SKM-1 treated with dmso at 0.1 percent for 144 hours (cell line): Measurements from ENCODE around the gene CCDC102B.
"Not testable (repeated sequence)": the region's sequence is repeated elsewhere in the genome, so short reads cannot be mapped to it uniquely, and the experiment has no call there.

Experiments
- DNase-seq: peaks from one replicate; lab custom pipeline; 2025; ENCODE audit not compliant: unreplicated experiment; lab: John Stamatoyannopoulos, UW

The CCDC102B gene

DNA sequence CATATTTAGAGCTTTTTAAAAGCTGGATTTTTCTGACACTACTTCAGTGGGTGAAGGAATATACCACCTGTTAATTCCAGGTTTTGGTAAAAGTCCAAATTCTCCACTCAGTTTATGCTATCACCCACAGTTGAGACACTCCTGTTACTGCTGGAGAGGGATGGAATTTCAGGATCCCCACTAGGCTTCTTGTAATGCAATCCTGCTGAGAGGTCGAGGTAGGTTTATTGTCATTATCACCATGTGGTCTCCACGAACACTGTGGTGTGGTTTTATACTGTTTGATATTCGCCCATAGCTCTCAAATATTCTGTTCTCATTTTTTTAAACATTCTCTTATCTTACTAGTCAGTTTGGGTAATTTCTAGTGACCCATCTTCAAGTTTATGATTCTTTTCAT lies 167.9 kb downstream of the CCDC102B start:
- DNase-seq = no peak

DNA sequence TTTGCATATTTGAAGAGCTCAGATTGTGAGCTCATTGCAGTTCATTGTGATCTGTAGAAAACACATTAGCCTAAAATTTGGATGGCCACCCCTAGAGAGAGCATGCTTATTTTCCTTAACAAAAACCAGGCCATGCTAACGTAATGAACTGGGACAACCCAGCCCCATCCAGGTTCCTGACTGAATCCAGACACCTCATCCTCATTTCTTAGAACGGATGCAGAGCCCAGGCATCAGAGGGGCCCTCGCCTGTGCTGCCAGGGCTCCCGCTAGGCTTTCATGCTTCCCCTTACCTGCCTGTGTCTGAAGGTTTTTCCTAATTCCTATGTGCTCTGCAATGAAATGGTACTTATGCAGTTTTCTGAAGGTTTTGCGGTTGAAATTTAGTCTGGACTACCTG lies 171.1 kb downstream of the CCDC102B start:
- DNase-seq = no peak

DNA sequence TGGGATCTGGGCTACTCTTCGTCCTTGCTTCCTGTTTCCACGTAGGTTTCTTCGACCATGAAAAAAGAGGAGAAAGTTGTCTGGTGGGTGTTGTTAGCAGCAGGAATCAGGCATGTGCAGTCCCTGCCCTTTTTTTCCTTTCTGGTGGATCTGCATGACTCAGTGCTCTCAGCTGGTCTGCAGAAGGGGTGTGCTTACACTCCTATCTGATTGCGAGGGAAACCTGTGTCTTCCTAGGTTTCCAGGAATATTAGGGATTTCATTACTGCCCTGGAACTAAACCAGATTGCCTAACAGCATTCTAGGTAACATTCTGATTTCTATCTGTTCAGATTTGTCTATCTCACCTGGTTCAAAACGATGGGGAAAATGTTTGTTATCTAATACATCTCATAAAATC lies 174.3 kb downstream of the CCDC102B start:
- DNase-seq = no peak

DNA sequence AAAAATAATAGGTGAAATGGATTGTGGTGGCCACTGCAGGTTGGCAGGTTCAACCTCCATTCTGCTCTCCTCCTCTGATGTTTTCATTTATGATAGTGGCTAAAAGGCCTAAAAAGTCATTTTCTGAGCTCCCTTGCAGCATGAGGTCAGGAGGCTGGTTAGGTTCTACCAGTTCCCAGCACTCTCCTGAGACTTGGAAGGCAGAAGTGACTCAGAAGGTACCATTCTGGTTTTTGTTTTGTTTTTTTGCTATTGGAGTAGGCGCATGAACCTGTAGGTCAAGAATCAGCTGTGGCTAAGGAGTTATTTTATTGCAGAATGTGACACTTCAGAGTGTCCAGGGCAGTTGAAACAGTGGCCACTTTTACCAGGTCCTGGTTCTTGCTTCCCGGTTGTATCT lies 181.9 kb downstream of the CCDC102B start:
- DNase-seq = no peak

DNA sequence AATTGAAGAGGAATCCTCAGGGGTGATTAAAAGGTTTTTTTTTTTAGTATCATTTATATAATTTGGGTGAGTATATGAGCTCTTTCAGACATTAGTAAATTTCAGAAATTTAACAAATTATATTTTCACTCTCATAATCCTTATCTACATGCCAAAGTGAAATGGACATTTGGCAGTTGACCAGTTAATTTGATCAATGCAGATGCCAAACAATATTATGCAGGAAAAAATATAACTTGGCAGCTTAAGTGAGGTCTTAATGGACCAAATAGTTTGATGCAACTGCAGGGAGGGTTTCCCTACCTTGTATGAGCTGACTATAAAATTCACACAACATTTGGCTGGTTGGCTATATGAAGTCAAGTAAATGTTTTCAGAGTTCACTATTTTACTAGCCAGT lies 185.2 kb downstream of the CCDC102B start:
- DNase-seq = no peak

DNA sequence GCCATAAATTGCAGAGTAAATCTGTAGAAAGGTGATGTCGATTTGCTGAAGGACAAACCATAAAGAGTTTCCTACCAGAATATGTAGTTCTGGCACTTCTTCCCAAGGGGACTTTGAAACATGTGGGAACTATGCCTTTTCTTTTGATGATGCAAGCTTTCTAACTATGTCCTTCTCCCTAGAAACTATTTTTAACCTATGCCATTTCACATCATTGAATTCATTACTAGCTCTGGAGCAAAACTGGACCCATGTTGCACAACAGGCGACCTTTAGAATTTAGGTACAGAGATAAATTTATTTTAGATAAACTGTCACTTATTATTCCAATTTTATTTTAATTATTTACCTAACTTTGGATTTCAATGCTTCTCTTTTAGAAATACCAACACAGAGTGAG lies 186.5 kb downstream of the CCDC102B start:
- no peak for DNase-seq

DNA sequence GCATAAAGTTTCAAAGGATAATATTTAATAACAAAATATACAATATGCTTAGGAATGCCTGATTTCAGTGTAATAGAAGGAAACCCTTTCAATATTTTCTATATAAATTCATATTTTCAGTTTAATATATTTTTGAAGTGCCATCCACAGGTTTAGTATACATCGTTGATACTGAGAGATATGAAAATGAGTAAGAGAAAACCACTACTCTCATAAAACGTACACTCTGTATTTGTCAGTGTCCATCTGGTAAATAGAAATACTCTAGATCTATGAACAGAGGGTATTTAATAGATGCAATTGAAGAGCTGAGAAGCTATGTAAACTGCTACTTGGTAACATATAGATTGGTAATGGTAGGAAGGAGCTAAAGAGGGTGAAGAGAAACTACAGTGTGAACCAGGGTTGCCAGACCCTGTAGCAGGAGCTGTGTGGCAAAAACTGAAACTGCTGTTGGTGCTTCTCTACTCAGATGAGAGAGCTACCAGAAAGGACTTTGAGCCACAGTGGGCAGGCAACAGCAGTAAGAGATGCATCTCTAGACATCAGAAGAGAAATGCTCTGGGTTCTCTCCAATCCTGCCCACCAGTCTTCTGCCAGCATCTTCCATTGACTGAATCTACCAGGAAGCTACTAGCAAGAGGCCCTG lies 187.4 kb downstream of the CCDC102B start:
- no peak for DNase-seq

DNA sequence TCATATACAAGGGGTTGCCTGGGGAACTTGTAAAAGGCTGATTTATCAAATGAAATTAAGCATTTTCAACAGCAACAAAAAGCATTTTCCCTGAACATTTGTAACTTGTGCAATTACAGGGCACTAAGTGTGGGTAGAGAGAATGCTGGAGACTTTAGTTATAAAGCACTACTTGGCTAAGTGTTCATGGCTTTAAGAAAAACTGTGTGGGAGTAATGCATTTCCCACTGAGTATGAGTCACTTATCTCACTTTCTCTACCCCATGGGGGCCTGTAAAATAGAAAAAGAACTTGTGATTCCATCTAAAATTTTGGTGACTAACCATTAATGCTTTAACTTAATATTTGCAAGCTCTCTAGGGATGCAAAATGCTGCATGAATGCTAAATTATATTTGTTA lies 193.4 kb downstream of the CCDC102B start:
- no peak for DNase-seq

DNA sequence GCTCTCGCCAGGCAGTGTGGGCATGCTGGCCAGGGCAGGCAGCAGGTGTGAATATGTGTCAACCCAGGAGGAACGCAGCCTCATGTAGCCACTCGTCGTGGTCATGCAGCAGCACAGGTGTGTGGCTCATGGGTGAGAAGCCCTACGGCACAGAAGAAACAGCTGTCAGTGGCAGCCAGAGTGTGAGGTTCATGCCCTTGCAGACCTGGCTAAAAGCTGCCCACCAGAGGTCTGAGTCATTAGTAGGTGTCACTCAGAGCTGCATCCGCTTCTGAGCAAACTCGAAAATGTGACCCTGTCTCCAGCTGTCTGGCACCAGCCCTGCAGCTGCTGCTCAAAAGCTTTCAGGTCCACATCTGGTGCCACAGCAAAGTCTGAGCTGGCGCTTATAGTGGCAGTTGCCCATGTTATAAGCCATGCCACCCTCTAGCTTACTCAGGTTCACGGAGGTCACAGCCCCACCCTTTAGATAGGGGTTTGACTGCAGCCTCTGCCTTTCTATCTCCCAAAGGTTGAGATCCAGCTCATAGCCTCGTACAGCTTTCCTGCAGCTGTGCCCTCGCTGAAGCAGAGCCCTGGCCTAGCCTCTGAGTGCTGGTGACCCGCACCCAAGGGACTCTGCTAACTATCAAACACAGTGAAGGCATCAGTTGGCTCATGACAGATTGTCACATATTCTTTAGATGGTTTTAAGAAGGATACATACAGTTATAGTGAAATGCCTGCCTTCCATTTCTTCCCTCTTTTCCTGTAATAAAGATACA lies 195.0 kb downstream of the CCDC102B start:
- DNase-seq = no peak

DNA sequence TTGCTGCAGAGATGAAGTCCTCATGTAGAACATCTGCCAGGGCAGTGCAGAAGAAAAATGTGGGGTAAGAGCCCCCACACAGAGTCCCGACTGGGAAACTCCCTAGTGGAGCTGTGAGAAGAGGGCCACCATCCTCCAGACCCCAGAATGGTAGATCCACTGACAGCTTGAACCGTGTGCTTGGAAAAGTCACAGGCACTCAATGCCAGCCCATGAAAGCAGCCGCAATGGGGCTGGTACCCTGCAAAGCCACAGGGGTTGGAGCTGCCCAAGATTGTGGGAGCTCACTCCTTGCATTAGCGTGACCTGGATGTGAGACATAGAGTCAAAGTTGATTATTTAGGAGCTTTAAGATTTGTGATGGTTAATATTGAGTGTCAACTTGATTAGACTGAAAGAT lies 197.8 kb downstream of the CCDC102B start:
- DNase-seq = no peak

DNA sequence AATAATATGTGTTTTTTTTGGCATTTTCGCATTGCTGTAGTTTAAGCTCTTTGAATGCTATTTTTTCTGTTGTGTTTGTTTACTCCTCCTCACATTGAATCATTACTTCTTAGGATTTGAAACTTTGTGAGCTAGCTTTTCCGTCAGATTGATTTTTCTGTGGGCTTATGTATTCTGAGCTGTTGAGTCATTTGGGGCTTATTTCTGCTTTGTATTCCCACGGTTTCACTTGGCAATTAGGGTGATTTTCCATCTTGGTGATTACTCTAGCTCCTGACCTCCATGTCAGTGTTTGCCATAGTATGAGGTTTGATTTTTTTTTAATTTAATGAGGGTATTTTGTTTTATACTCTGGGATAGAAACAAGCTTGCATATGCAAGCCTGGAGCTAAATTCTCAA lies 200.0 kb downstream of the CCDC102B start:
- no peak for DNase-seq

DNA sequence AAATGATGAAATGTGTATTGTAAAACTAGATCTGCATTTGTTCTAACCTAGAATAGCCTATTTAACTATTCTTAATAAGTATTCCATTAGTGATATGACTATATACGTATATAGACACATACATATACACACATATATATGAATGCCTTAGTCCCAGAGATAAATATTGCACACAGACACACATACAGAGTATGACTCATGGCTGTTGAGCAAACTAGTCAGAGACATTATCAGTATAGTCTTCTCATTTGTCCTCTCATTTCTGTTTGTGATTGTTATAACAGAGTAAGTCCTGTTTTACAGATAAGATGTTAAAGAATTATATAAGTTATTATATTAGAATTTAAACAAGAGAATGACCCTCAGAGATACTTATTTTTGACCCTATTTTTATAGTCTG lies 202.5 kb downstream of the CCDC102B start:
- no peak for DNase-seq

DNA sequence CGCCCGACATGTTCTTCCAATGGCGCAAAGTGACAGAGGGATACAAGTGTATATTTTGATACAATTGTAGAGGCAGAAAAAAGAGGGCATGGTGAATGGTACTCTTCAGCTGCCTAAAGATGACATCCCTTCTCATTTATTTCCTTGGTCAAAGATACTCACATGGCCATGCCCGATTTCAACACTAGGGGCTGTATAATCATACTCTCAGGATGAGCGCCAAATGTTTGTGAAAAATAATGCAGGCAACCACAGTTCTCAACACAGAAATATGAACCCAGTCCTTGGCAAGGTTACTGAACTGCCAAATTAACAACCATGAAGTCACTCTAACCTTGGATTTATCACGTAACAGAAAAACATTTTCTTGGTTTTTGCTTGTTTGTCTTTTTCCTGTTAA lies 204.4 kb downstream of the CCDC102B start:
- no peak for DNase-seq

DNA sequence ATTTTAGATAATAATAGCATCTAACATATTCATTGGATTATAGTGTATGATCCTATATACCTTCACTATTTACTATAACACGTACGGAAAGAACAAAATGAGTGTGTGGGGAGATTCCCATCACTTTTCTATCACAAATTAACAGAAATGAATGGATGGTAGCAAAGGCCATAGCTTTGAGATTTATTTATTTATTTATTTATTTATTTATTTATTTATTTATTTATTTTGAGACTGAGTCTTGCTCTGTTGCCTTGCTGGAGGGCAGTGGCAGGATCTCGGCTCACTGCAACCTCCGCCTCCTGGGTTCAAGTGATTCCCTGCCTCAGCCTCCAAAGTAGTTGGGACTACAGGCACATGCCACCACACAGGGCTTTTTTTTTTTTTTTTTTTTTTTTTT lies 208.3 kb downstream of the CCDC102B start:
- not testable (repeated sequence) for DNase-seq

DNA sequence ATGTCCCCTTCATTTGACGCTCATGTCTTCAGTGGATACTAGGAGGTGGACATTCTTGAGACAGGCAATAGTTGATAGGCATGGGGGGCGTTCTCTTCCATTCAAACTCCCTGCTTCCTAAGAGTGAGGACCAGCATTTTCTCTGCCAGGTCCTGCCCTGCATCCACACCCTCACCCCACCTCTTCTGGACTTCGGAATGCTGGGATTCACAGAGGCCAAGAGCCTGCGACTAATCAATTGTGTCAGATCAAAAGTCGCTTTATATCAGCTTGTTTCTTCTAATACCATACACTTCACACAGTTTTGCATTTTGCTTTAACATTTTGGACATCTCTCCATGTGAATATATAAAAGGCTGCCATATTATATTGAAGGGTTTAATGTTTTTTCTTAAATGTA lies 210.7 kb downstream of the CCDC102B start:
- DNase-seq = no peak

DNA sequence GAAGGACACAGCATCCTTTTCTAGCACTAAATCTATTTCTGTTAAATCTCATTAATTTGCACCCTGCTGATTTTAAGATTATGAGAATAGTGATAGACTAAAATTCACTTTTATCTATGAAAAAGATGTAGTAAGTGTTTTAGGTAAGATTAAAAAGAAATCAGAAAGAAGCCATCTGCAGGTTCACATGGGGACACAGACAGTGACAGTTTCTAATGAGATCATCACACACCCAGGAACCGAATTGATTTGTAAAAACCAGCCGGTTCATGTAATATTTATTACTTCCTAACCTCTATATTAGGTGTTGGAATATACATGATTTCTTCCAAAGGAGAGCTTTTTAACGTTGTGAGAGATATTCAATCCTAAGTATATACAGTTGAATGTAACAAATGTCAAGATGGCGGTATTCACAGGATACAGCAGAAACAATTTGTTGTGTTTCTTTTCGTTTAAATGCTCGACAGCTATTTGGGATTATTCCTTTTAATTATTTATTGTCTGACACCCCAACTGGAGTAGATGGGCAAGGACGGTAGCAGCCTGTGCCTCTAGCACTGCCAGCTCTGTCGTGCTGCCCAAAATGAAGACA lies 223.4 kb downstream of the CCDC102B start:
- no peak for DNase-seq

DNA sequence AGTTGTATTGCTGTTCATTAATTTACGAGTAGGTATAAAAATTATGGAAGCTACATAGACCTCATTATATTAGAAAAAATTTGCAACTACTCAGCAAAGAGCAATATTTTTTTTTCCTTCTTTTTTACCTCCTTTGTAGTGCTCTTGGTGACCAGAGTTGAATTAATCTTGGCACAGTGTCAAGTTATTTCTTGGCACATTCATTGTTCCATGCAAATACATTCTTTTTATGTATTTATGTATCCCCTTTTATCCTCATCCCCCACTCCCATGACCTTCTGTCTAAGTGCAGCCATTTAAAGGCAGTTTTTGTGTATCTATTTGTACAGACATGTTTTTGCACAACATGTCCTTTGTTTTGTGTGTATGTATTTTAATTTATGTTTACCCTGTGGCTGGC lies 224.5 kb downstream of the CCDC102B start:
- DNase-seq = no peak

DNA sequence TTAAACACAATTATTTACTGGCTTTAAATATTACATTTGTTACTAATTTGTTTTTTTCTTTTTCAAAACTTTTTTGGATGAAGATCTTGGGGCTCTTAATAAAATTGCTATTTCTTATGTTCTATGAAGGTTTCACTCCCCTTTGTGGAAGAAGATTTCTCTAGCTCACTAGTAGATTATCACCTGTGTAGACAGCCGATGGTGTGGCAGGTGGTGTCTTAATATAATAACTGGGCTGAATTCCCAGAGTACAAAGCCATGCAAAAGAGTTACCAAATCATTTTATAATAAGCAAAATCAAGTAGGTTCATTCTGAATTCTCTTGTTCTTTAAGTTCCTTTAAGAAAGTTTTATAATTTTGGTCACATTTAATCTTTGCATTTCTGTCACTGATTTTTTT lies 233.7 kb downstream of the CCDC102B start:
- DNase-seq = no peak

DNA sequence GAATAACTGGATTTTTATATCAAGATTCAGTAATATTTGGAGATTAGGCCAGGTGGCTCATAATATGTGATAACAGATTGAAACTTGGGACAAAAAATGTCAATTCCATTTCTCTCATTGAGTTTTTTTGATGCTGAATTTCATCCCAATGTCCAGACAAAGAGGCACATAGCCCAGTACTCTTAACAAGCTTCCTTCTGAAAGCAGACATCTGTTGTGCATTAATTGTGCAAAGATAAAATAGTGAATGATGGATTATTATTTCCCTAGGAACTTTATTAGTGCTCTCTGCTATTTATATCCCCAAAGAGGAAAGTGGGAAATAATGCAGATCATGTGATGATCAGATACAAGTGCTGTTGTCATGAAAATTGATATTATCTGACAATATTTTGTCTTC lies 234.1 kb downstream of the CCDC102B start:
- DNase-seq = no peak

DNA sequence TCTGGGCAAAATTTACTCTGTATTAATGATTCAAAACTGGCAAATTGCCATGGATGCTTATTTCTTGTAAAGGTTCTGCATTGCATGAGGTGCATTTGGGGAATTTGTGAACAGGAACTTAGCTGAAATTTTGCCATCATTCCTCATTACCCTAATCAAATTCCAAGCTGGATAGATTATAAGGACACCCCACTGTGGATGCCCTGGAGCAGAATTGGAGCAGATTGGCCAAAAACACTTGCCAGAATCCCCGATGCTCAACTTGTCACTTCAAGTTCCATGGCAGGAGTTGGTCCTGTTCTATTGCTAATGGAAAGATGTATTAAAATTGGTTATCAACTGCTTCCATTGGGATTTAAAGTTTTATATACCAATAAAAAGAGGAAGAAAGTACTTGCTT lies 237.9 kb downstream of the CCDC102B start:
- DNase-seq = no peak

DNA sequence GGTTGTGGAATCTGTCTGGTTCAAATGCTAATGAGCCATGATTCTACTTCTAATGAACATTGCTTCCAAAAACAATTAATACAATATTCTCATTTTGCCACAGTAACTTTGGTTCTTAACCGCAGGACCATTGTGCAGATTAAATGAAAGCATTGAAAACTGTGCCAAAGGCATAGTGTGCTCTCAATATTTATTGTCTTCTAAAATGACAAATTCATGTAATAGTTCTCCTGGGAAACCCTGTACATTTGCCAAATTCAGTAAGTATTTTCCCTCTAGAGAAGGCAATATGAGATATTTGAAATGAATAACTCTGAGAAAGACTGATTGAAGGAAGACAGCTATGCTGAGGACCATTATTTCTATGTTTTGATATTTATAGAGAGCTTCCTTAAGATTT lies 246.3 kb downstream of the CCDC102B start:
- no peak for DNase-seq

DNA sequence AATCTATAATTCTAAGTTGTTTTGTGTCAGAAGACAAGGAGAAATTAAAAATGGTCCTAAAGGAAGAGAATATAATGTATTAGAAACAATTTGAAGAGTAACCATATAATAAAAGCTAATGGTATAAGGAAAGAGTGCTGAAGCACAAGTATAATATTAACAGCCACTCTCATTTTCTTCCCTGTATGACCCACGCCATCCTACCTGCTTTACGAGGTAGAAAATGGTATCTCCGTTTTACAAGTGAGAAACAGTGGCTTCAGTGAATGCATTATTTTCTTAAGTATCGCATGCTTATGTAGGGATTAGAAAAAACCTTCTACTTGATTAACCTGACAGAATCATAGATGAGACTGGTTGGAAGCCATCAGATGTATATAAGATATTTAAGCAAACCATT lies 266.2 kb downstream of the CCDC102B start:
- no peak for DNase-seq

DNA sequence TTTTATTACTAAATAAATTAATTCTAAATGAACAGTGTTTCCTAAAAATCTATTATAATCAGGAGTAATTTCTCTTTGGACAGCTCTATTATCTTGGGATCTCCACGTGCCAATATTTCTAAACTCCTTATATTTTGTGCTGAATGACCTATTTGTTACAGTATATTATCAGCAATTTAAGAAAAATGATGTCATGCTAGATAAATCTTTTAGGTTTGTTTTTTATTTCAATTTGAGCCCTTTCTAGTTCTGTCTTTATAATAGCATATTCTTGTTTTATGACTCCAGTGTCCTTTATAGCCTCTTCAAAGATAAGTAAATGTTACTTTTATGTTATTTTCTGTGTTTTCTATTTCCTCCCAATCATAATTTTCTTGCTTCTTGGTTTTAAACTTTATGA lies 269.2 kb downstream of the CCDC102B start:
- DNase-seq = no peak
